Measurements from ENCODE around the gene CIITA.

CIITA gene

GRCh38 chr16:10879681-10880589, 2.9 kb downstream of the CIITA start:
- DNase-seq = no peak

GRCh38 chr16:10880594-10881452, 3.8 kb downstream of the CIITA start:
- DNase-seq = no peak

GRCh38 chr16:10881479-10882030, 4.6 kb downstream of the CIITA start:
- DNase-seq = no peak

GRCh38 chr16:10883004-10883403, 6.0 kb downstream of the CIITA start:
- no peak for DNase-seq

GRCh38 chr16:10885246-10885645, 8.2 kb downstream of the CIITA start:
- no peak for DNase-seq

GRCh38 chr16:10888320-10888937, 11.4 kb downstream of the CIITA start:
- no peak for DNase-seq

- DNase-seq = no peak
Observed at GRCh38 chr16:10889855-10890254, 12.9 kb downstream of the CIITA start.

GRCh38 chr16:10892782-10893318, 15.8 kb downstream of the CIITA start:
- no peak for DNase-seq

- peak; percentile 20 for DNase-seq
Observed at GRCh38 chr16:10895053-10895946, 18.3 kb downstream of the CIITA start.

- DNase-seq = no peak
Observed at GRCh38 chr16:10896165-10896564, 19.2 kb downstream of the CIITA start.

GRCh38 chr16:10896723-10897122, 19.7 kb downstream of the CIITA start:
- no peak for DNase-seq

- no peak for DNase-seq
Observed at GRCh38 chr16:10897134-10897533, 20.1 kb downstream of the CIITA start.

GRCh38 chr16:10902999-10903398, 26.0 kb downstream of the CIITA start:
- DNase-seq = no peak

- DNase-seq = no peak
Observed at GRCh38 chr16:10906482-10906881, 29.5 kb downstream of the CIITA start.

GRCh38 chr16:10906914-10907756, 30.1 kb downstream of the CIITA start:
- no peak for DNase-seq

- no peak for DNase-seq
Observed at GRCh38 chr16:10907757-10908045, 30.7 kb downstream of the CIITA start.

- no peak for DNase-seq
Observed at GRCh38 chr16:10911267-10911666, 34.3 kb downstream of the CIITA start.

GRCh38 chr16:10916534-10916933, 39.5 kb downstream of the CIITA start:
- no peak for DNase-seq

GRCh38 chr16:10918294-10919002, 41.4 kb downstream of the CIITA start:
- DNase-seq = peak; percentile 78

GRCh38 chr16:10919003-10919351, 42.0 kb downstream of the CIITA start:
- DNase-seq = no peak

All from activated gamma-delta T cell treated with Interleukin-2 at 50 U/mL for 16 hours (primary cell).